ENCODE results near the gene DESI2. TPM values are rescaled to one million over a fixed set of nuclear protein-coding genes. Genes with fewer than 3 reads are reported as not detected.
A peak's percentile ranks its signal among the peaks of the same experiment; 100 is the strongest.
"Not testable (repeated sequence)": the region's sequence is repeated elsewhere in the genome, so short reads cannot be mapped to it uniquely, and the experiment has no call there.

Gene DESI2
- total RNA-seq, 2 experiments from 2014 or later: 33.8 to 37.0 TPM

- H3K4me3 Mint-ChIP-seq: no peak overlapping the region
- no peak for DNase-seq
- no peaks in the 10 kb centered on the region for H3K27me3 Mint-ChIP-seq
- H3K27ac Mint-ChIP-seq: peak overlapping the region; percentile 32
- no peaks in the 10 kb centered on the region for H3K9me3 Mint-ChIP-seq
- H3K36me3 Mint-ChIP-seq: no peaks in the 10 kb centered on the region
- peaks cover 4% of the 10 kb centered on the region for H3K4me1 Mint-ChIP-seq
These were observed 56.8 kb downstream of the DESI2 start for GRCh38 chr1:244709476-244710368.

DNA sequence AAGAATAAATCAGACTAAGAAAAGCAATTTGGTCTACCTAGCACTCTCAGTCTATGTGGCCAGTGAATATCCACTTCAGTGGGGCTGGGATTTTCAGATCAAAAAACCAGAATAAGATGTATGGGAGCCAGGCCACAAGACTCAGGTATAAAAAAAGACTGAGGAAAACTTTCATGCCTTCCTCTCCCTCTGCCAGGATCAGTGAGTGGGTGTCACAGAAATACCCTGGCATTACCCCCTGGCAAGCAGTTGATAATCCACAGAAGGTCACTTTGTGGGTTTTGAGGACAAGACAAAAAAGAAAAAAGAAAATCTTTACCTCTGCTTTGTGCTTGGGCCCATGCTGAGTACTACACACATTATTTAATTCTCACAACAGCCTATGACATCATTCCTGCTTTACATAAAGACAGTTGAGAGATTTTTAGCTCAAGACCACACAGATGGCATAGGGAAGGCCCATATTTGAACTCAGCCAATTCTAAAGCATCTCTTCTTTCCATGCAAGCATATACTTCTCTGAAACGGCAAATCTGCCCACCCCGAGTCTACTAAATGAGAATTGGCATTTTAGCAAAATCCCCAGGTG, 57.6 kb downstream of the DESI2 start:
- Mint-ChIP-seq H3K4me1 (peaks cover 4% of the 10 kb centered on the region), H3K27me3 (no peaks in the 10 kb centered on the region), H3K4me3 (no peak overlapping the region), H3K9me3 (no peaks in the 10 kb centered on the region), H3K36me3 (no peaks in the 10 kb centered on the region), H3K27ac (no peak overlapping the region)
- DNase-seq: no peak

GRCh38 chr1:244712669-244713068, 59.7 kb downstream of the DESI2 start:
- Mint-ChIP-seq H3K4me3 (no peak overlapping the region), H3K27me3 (no peaks in the 10 kb centered on the region), H3K4me1 (peaks cover 4% of the 10 kb centered on the region), H3K27ac (no peak overlapping the region), H3K36me3 (no peaks in the 10 kb centered on the region), H3K9me3 (no peaks in the 10 kb centered on the region)
- DNase-seq: no peak

- DNase-seq: no peak
- no peaks in the 10 kb centered on the region for H3K9me3 Mint-ChIP-seq
- no peak overlapping the region for H3K4me3 Mint-ChIP-seq
- no peak overlapping the region for H3K27ac Mint-ChIP-seq
- peaks cover 4% of the 10 kb centered on the region for H3K4me1 Mint-ChIP-seq
- no peaks in the 10 kb centered on the region for H3K36me3 Mint-ChIP-seq
- H3K27me3 Mint-ChIP-seq: no peaks in the 10 kb centered on the region
These were observed 60.4 kb downstream of the DESI2 start for GRCh38 chr1:244713332-244713731.

DNA sequence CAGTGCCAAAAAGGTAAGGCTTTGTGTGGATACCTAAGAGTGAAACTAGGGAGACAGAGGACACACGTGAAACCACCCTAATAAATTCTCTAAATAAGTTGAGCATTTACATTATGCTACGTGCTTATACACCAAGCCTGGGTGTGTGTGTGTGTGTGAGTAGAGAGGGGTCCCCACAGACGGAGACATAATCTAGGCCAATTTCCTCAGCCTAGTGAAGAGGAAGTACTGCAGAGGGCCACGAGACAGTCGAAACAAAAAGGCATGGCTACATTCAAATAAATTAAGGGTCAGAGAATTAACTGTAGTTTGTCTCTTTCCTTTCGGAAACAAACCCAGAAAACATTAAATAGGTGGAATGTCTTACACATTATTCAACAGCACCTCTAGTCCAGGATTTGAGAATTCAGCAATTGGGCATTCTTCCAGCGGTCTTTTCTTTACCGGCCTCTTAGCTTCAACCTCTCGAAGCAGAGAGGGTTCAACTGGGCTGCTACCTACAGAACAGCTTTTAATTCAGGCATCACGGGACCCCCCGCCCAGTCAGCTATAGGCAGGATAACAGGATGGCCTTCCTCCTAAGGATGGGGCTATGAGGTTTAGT, 75.0 kb downstream of the DESI2 start:
- H3K36me3 Mint-ChIP-seq: no peaks in the 10 kb centered on the region
- no peak overlapping the region for H3K27ac Mint-ChIP-seq
- peaks cover 13% of the 10 kb centered on the region for H3K4me1 Mint-ChIP-seq
- H3K9me3 Mint-ChIP-seq: no peaks in the 10 kb centered on the region
- no peak for DNase-seq
- no peak overlapping the region for H3K4me3 Mint-ChIP-seq
- peaks cover 27% of the 10 kb centered on the region for H3K27me3 Mint-ChIP-seq

- Mint-ChIP-seq H3K27ac (peak overlapping the region; percentile 81), H3K9me3 (no peaks in the 10 kb centered on the region), H3K4me3 (peak overlapping the region; percentile 83), H3K27me3 (peaks cover 27% of the 10 kb centered on the region), H3K36me3 (no peaks in the 10 kb centered on the region), H3K4me1 (peaks cover 13% of the 10 kb centered on the region)
- DNase-seq: peak; percentile 55
These were observed 77.4 kb downstream of the DESI2 start for GRCh38 chr1:244730153-244730933.

- Mint-ChIP-seq H3K36me3 (no peaks in the 10 kb centered on the region), H3K27ac (no peak overlapping the region), H3K4me3 (peak overlapping the region; percentile 69), H3K9me3 (no peaks in the 10 kb centered on the region), H3K27me3 (peaks cover 27% of the 10 kb centered on the region), H3K4me1 (peaks cover 13% of the 10 kb centered on the region)
- no peak for DNase-seq
These were observed 78.1 kb downstream of the DESI2 start for GRCh38 chr1:244730934-244731434.

GRCh38 chr1:244731651-244732050, 78.7 kb downstream of the DESI2 start:
- peaks cover 27% of the 10 kb centered on the region for H3K27me3 Mint-ChIP-seq
- no peak overlapping the region for H3K4me3 Mint-ChIP-seq
- no peaks in the 10 kb centered on the region for H3K9me3 Mint-ChIP-seq
- no peak for DNase-seq
- peaks cover 13% of the 10 kb centered on the region for H3K4me1 Mint-ChIP-seq
- no peaks in the 10 kb centered on the region for H3K36me3 Mint-ChIP-seq
- no peak overlapping the region for H3K27ac Mint-ChIP-seq

DNA sequence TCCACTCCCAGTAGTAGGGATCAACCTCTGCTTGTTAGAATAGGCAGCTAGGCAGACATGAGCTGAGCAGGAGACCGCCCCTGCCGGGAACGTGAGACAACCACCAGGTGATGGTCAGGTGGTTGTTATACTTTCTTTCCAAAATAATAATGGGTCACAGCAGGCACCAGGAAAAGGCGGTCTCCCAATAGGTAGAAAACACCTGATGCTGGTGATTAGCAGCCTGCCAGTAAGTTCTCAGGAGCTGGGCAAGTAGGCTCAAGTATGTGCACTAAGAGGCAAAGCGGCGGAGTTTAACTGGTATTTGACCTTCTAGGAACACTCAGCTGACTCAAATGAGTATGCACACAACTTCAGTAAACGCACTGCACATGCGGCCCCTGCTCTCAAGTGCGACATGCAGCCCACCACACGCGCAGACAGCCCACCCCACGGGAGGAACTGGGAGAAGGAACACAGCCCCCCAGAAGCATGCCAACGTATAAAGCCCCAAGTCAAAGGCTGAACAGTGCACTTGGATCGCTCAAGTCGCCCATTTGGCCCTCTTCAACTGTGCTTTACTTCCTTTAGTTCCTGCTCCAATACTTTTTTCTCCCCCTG, 80.0 kb downstream of the DESI2 start:
- H3K36me3 Mint-ChIP-seq: no peaks in the 10 kb centered on the region
- H3K4me1 Mint-ChIP-seq: peaks cover 13% of the 10 kb centered on the region
- no peak overlapping the region for H3K4me3 Mint-ChIP-seq
- peaks cover 27% of the 10 kb centered on the region for H3K27me3 Mint-ChIP-seq
- no peak for DNase-seq
- no peak overlapping the region for H3K27ac Mint-ChIP-seq
- no peaks in the 10 kb centered on the region for H3K9me3 Mint-ChIP-seq

GRCh38 chr1:244735404-244735803, 82.5 kb downstream of the DESI2 start:
- no peaks in the 10 kb centered on the region for H3K9me3 Mint-ChIP-seq
- no peak overlapping the region for H3K4me3 Mint-ChIP-seq
- peaks cover 15% of the 10 kb centered on the region for H3K27me3 Mint-ChIP-seq
- DNase-seq: no peak
- H3K4me1 Mint-ChIP-seq: peaks cover 3% of the 10 kb centered on the region
- no peaks in the 10 kb centered on the region for H3K36me3 Mint-ChIP-seq
- H3K27ac Mint-ChIP-seq: peak overlapping the region; percentile 20

DNA sequence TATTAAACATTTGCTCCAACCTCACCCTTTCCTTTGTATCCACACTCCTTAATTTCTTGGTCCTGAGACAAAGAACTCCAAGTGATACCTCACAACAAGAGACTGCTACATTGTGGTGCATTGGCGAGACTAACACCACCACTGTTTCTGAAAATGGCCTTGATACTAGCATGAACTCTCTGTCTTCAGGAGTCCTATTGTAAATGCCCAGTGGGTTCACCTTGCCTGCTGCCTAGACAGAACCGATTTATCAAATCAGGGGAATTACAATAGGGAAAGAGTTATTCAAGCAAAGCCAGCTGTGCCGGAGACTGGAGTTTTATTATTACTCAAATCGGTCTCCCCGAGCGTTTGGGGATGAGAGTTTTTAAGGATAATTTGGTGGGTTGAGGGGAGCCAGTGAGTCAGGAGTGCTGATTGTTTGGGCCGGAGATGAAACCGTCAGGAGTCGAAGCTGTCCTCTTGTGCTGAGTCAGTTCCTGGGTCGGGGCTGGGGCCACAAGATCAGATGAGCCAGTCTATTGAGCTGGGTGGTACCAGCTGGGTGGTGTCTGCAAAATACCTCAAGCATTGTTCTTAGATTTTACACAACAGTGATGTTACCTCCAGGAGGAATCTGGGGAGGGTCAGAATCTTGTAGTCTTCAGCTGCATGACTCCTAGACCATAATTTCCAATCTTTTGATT, 83.1 kb downstream of the DESI2 start:
- no peak overlapping the region for H3K27ac Mint-ChIP-seq
- no peaks in the 10 kb centered on the region for H3K36me3 Mint-ChIP-seq
- peaks cover 2% of the 10 kb centered on the region for H3K4me1 Mint-ChIP-seq
- no peaks in the 10 kb centered on the region for H3K9me3 Mint-ChIP-seq
- DNase-seq: no peak
- H3K27me3 Mint-ChIP-seq: peaks cover 12% of the 10 kb centered on the region
- H3K4me3 Mint-ChIP-seq: no peak overlapping the region

DNA sequence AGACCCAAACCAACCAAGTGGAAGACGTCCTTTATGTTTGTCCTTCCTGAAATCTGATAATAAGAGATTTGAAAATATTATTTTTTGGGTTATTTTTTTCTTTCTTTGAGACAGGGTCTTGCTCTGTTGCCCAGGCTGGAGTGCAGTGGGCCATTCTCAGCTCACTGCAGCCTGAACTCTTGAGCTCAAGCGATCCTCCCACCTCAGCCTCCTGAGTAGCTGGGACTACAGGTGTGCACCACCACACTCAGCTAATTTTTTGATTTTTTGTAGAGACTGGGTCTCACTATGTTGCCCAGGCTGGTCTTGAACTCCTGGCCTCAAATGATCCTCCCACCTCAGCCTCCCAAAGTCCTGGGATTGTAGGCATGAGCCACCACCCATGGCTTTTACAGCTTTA, 86.2 kb downstream of the DESI2 start:
- H3K4me3 Mint-ChIP-seq, H3K27me3 Mint-ChIP-seq: not testable (repeated sequence)

GRCh38 chr1:244740027-244740617, 87.2 kb downstream of the DESI2 start:
- not testable (repeated sequence) for H3K4me3 Mint-ChIP-seq, H3K27me3 Mint-ChIP-seq, H3K27ac Mint-ChIP-seq, DNase-seq, H3K36me3 Mint-ChIP-seq, H3K9me3 Mint-ChIP-seq, H3K4me1 Mint-ChIP-seq

More for the DNA sequence above, 86.2 kb downstream of the DESI2 start:
- DNase-seq, H3K36me3 Mint-ChIP-seq, H3K4me1 Mint-ChIP-seq, H3K27ac Mint-ChIP-seq, H3K9me3 Mint-ChIP-seq: not testable (repeated sequence)

DNA sequence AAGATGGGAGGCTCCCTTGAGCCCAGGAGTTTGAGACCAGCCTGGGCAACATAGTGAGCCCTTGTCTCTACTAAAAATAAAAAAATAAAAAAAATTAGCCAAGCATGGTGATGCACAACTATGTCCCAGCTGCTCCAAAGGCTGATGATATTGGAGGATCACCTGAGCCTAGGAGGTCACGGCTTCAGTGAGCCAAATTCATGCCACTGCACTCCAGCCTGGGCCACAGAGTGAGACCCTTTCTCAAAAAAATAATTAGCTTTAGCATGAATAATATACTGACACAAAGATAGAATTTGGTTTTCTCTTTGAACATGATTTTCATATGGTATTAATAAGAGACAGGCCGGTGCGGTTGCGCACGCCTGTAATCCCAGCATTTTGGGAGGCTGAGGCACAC, 88.8 kb downstream of the DESI2 start:
- no peaks in the 10 kb centered on the region for H3K27me3 Mint-ChIP-seq
- H3K27ac Mint-ChIP-seq: no peak overlapping the region
- no peaks in the 10 kb centered on the region for H3K9me3 Mint-ChIP-seq
- H3K4me1 Mint-ChIP-seq: no peaks in the 10 kb centered on the region
- H3K36me3 Mint-ChIP-seq: no peaks in the 10 kb centered on the region
- H3K4me3 Mint-ChIP-seq: no peak overlapping the region
- no peak for DNase-seq

All from activated naive CD8-positive, alpha-beta T cell treated with anti-CD3 and anti-CD28 coated beads for 36 hours (primary cell).